GM19372 (cell line): ENCODE data around the gene GSG1L2.

Experiments used
- ATAC-seq: cut with Tn5 transposase; IDR thresholded peaks from one replicate; pipeline ENCODE4 v1.9.1; 2021; ENCODE audit warnings: mild to moderate bottlenecking, low read depth, moderate library complexity; ENCODE audit not compliant: unreplicated experiment

Gene GSG1L2

DNA sequence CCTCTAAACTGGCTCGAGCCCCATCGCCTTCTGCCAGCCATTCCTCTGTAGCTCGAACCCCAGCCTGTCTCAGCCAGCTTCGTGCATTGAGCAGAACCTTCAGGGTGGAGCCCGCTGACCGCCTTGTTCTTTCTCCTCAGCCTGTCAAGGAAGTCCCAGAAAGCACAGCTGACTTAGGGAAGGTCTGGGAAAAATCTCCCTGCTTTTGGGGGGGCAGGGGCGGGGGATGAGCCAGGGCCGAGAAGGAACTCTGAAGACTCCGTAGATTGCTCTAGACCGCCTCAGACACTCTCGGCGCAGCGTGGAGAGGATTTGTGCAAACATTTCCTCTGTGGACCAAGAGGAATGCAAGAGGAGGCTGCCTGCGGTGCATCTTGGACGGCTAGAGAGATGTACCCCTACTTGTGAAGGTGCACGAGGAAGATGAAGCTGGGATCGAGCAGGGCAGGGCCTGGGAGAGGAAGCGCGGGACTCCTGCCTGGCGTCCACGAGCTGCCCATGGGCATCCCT, 3.8 kb upstream of the GSG1L2 start, which contains the start of gene GLP2R:
Gene GLP2R (plus strand): TSS at position 284 of the 510 bp plus-strand sequence. CDS start 140 bp downstream, at position 424.
- no peak for ATAC-seq

DNA sequence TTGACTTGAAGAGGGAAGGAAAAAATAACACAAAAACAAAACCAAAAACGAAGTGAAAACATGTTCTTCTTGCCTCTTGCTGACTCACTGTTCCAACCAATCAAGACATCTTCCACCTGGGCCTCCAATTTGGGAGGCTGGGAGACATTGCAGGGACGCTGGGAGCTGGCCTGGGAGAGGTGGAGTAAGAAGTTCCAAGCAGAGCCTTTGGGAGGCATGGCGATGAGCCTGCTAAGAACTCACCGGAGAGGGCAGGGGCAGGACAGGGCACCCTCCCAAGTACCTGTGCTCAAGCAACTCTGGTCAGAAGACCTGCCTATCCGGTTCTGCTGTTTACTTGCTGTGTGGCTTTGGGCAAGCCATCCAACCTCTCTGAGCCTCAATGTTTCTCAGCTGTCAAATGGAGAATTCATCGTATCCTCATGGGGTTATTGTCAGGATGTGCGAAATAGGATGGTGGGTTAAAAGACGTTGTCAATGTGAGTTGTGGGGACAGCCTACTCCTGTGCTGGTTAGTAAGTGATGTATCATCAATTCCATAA, 3.0 kb upstream of the GSG1L2 start:
- ATAC-seq, result no peak

DNA sequence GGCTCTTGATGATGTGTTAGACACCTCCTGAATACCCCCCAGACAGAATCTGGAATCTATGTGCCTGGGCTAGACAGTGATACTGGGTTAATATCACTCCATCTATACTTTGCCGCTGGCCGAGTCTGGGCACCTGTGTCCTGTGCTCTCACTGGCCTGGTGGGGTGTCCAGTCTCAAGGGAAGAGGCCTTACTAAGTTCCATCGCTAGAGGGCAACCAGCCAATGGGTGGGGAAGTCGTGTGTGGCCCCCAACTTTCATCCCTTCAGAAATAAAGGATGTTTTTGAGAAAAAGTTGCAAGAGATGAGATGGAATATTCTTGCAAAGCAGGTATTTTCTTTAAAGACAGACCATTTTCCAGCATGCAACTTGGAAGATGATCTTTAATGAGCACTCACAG, 2.2 kb upstream of the GSG1L2 start:
- ATAC-seq, result no peak

DNA sequence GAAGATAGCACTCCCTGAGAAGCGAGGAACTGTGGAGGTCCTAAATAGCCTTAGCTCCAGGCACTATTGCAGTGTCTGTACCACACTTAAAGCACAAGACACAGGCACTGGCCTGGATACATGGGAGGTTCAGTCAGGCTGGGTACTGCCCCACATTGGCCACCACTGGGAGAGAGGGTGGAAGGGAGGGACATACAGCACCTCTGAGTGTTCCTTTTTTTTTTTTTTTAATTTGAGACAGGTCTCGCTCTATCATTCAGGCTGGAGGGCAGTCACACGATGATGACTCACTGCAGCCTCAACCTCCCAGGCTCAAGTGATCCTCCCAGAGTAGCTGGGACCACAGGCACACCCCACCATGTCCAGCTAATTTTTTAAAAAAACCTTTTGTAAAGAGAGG, 1.4 kb downstream of the GSG1L2 start:
- ATAC-seq, result no peak

DNA sequence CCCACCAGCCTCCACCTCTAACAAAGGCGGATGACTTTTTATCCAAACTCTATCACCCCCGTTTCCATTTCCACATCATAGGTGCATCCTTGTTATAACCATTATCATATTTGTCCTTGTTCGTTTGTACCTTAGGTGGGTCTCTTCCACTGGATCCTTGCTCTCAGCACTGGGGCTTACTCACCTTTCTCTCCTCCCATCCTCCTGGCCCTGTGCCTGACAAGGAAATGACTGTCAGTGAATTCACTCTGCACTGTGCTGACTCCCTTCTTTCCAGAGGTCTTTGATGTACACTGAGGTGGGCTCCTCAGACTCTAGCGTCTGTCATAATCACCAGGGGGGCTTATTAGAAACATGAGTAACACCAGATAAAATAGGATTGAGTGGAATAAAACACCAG, 3.1 kb downstream of the GSG1L2 start:
- ATAC-seq, result no peak

DNA sequence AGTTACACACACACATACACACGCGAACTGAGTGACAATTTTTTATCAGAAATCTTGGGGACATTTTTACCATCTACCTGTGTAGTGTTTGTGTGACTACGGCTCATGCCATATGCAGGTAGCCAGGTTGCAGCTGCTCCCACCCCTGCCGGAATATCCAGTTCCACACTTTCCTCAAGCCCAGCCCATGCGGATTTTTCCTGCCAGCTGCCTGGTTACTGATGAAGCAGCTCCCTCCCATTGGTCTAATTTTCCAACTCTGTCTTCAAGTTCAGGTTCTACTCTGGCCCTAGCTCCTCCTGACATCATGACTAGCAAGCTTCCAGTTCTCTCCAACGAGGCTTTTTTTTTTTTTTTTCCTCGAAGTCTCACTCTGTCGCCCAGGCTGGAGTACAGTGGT, 4.8 kb downstream of the GSG1L2 start:
- ATAC-seq, result no peak

DNA sequence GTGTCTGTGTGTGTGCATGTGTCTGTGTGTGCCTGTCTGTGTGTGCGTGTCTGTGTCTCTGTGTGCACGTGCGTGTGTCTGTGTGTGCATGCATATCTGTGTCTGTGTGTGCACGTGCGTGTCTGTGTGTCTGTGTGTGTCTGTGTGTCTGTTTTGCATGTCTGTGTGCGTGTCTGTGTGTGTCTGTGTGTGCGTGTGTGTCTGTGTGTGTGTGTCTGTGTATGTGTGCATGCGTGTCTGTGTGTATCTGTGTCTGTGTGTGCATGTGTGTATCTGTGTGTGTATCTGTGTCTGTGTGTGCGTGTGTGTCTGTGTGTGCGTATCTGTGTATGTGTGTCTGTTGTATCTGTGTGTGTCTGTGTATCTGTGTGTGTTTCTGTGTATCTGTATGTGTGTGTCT, 5.4 kb downstream of the GSG1L2 start:
- ATAC-seq, result no peak

DNA sequence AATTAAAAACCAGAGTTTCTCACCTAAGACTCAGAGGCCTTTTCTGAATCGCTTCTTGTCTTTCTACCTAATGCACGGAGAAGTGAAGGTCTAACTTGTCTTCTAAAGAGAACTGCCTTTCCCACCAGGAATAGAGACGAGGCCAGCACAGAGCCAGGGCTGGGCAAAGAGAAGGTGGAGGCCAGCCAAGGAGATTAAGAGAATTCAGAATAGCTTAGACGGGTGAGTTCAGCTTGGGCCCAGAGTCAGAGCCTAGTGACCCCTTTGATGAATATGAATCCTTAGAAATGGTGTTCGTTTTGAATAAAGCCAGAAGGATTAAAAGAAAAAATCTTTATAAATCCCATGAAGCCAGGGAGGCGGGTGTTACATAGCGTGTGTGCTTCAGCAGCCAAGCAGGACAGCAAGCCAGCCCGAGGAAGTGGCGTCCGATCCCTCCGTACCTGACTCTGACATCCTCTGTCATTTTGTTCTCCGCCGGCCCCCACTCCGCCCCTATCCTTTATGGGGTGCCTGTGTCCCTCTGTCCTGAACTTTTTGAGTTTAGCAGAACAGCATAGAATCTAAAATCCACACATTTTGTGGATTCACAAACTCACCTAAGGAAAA, 7.4 kb downstream of the GSG1L2 start:
- ATAC-seq, result no peak

DNA sequence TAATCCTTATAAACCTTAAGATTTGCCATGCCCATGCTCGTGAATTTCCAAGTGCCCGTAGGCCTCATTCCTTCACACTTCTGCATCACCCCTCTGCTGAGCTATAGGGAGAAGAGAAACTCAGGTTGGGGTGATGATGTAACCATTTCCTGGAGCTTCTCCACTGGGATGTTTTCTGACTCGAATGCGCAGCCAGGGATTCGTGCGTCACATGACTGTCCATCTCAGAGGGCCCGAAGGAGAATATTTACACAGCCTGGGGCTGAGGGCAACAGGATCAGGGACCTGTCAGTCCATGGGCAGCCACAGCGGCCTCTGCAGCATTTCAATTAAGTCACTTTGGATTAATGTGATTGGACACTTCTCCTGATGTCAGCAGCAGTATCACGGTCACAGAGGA, 8.7 kb downstream of the GSG1L2 start:
- no peak for ATAC-seq

DNA sequence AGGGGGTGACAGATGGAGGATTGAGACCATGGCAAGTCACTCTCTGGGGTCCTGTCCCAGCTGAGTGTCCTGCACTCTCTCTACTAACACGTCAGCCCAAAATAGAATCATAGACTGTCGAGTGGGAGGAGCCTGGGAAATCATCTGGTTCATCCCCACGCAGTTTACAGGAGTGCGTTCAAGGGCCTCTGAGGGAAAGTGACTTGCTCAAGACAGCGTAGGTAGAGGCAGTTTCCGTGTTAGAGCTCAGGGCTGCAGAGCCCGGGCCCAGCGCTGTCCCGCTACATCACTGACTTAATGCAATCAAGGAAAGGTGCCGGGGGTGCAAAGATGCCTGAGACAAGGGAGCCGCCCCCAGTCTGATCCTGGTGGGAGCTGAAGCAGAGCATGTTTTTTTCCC, 10.3 kb downstream of the GSG1L2 start:
- no peak for ATAC-seq

DNA sequence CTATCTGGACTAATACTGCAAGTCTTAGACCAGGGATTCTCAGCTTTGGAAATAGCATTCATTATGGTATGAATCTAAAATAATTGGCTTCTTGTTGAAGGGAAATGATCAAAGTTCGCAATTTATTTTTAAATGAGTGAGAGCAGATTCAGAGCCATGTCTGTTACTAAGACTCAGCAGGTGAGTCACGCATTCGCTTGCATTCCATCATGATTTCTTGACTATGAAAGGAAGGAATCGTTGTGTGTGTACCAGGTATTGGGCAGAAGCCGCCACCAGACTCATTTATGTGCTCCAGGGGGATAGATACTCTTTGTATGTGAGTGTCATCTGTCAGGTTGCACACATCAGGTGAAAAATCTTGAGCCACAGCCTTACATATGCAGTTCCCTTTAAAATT, 10.8 kb downstream of the GSG1L2 start:
- no peak for ATAC-seq

DNA sequence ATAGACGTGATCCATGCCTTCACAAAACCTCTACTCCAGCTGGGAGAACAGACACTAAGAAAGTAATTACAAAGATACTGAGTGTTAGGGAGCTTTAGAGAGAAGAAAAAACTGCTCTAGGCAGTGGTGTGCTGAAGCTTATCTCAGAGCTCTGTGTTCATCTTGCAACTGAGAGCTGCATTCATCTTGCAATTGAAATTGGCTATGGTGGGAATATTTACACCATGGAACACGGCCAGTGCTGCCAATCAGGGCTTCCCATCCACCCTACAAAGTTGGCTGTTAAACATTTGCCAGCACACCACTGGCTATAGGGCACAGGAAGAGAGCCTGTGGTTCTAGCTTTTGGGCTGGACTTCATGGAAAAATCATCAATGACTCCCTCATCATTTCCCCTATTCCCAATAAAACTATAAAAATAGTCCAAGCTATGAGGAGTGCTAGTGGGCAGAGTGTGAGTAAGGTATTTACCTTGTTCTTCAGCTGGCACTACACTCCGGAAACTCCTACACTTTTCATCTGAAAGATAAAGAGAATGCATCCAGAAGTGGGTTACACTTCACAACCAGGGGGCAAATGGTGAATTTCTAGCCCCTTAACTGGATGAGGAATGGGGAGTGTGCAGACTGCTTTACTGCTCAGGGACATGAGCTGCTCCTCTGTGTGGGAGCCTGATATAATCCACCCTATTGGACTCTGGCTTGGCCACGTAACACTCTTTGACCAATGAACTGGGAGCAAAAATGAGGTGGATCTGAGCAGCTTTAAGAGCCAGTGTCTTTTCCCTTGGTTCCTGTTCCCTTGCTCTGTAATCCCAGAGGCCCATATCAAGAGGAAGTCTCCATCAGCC, 11.6 kb downstream of the GSG1L2 start:
- no peak for ATAC-seq

DNA sequence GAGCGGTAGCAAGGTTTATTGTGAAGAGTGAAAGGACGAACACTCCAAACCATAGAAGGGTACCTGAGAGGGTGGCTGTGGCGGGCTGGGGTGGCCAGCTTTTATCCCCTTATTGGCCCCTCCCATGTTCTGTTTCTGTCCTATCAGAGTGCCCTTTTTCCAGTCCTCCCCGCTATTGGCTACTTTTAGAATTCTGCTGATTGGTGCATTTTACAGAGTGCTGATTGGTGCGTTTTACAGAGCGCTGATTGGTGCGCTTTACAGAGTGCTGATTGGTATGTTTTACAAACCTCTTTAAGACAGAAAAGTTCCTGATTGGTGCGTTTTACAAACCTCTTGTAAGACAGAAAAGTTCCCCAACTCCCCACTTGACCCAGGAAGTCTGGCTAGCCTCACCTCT, 12.5 kb downstream of the GSG1L2 start:
- no peak for ATAC-seq

DNA sequence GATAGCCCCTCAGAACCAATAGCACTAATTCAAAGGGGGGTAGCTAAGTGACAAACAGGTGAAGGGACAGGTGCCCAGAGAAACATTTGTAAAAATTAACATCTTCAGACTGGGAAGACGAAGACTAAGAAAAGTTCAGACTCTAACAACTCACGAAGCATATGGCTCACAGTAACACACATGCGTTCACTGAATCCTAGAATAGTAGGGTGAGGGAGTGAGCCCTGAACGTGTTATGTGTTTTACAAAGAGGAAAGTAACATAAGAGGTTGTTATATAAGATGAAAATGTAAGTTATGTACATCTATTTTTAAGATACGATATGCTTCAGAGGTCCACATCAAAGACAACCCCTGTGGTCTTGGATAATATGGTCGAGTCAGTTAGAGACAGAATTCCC, 15.2 kb downstream of the GSG1L2 start:
- no peak for ATAC-seq

DNA sequence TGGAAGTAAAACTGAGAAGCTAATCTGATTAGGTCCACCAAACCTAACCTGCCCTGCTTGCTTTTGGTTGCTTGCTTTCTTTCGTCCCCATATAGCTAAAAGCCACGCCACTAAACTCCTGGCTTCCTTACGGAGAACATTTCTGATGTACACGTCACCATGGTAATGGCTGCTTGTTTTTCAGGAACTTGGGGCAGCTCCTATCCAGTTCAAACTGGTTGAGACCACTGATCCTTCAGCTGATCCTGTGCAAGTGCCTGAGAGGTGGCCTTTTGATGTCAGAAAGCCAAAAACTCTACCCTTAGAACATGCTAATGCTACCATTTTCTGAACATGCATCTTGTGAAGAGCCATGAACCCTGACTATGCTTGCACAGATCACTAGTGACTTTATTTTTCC, 16.1 kb downstream of the GSG1L2 start:
- ATAC-seq, result no peak

DNA sequence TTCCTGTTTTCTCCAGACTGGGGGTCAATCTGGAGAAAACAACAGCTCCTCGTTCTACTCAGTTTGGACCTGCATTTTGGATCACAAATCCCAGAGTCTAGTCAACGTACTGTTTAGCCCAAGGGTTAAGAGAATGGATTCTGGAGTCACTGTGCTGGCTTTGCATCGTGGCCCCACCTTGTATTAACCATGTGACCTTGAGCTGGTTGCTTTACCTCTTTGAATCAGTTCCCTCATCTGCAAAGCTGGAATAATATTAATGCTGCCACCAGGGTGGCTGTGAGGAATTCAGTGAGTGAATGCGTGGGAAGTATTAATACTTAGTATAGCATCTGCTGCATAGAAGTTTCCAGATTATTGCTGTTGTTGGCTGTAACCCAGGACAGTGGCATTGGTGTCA, 19.2 kb downstream of the GSG1L2 start:
- no peak for ATAC-seq

DNA sequence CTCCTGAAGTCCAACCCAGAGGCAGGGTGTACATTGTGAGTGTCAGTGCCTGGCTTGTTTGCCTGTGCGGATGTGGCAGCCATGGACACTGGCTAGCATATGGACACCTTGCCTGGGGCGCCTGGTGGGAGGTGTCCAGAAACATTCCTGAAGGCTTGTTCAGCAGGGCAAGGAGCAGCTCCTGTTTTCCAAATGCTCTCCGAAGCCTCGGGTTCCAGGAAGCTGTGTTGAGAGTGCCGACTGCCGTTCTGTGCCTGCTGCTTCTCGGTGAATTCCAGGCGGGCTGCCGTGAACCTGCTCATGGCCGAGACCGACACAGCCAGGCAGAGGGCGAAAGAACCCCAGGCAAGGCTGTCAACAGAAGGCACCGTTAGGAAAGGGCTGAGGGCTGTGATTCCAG, 19.6 kb downstream of the GSG1L2 start:
- ATAC-seq, result no peak

DNA sequence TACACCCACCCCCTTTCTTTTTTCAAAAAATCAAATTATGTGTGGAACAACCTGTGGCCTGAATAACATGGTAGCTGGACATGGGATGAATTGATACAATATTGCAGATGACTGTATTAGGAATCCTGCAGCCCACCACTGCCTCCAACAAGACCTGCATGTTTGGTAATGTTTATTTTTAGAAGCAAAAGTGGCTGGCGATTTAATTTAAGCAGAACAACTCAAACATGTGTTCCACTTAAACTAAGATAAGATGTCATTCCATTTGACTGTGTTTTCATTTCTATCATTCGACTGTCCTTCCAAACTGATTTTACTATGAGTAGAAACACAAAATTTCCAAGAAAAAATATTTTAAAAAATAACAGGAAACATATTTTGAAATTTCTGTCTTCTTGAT, 20.4 kb downstream of the GSG1L2 start:
- ATAC-seq, result no peak

DNA sequence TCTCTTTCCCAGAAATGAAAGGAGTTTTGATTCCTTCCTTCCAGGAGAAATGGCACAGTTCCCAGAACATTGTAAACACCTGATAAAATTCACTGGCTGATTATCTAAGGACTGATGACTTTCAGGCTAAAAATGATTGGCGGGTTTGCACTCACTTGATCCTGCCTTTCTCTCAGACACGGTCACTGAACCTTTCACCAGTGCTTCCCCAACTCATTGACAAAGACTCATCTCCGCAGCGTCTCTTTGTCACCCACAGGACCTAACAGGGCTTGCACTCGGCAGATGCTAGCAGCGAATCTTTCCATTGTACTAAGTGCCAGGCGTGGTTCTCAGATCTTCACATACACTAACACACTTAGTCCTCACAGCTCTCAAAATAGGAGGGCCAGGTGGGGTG, 23.2 kb downstream of the GSG1L2 start:
- no peak for ATAC-seq

DNA sequence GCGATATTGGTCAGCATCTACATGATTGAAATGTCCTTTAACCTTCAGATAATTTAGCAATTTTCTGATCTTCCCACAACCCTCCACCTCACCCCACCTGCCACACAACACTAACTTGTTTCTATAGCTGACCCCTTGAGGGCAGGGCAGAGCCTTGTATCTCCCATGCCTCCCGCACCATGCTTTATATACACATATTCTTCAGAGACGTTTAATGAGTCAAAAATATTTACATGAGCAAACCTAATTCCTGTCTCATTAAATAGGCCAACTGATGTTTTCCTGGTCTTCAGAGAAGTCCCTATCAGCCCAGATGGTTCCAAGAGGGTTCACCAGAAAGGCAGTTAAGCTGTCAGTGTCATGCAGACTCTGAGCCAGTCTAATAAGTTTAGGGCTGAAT, 23.9 kb downstream of the GSG1L2 start:
- ATAC-seq, result no peak

DNA sequence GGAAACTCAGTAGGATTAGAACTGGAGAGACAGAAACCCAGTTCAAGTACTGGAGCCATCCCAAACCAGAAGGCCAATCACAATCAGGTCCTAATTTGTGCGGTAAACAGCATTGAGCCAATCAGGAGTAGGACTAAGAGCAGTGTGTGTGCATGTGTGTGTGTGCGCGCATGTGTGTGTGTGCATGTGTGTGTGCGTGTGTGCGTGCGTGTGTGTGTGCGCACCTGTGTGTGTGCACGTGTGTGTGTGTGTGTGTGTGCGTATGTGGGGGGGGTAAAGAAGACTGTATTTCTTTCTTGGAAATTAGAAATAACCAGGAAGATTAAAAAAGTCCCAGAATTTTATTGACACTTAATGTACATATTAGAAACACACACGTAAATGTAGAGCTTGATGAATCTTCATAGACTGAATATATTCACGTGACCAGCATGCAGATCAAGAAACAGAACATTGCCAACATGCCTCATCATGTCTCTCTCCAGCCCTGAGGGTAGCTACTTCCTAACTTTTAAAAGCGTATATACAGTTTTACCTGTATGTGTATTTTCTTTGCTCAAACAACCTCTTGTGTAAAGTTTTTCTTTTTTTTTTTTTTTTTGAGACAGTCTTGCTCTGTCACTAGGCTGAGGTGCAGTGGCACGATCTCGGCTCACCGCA, 29.6 kb downstream of the GSG1L2 start:
- ATAC-seq, result no peak
